Measurements from ENCODE around the gene KAZN.

KAZN gene

DNA sequence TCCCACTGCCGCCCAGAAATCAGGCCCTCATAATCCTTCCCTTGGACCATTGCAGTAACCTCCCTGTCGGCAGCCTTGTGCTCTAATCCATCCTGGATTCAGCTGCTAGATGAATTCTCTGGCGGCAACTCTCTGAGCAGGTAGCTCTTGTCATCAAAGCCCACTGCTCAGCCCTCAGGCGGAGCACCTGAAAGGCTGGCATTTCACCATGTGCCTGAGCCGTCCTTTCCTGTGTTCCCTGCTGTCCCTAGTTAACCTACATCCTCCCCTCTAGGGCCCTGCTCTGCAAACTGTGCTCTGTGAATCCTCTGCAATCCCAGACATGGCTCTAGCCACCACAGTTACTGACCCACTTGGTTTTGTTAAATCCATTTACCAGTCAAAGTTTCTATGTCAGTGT, 118.0 kb downstream of the KAZN start:
- DNase-seq (ENCODE audit: low read depth) = no peak

DNA sequence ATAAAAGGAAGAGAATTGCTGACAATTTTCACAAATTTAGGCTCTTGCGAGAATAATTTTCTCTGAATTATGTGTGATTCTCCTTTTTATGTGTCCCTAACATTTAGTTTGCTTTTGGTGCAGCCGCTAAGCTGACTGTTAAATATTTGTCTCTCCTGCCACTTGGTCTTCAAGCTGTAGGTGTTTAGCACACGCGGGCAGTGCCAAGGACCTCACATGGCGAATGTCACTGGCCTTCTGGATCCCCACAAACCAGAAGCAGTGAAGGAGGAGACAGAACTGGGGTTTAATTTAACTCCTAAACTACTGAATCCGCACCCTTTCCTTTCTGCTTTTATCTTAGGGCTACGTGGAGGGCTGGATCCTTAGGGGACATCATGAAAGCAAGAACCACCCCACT, 120.0 kb downstream of the KAZN start:
- DNase-seq (ENCODE audit: low read depth) = no peak
- H3K4me3 ChIP-seq (ENCODE audit: low read depth, low read length) = no peak overlapping the region
- TF ChIP-seq, protein P1, sequence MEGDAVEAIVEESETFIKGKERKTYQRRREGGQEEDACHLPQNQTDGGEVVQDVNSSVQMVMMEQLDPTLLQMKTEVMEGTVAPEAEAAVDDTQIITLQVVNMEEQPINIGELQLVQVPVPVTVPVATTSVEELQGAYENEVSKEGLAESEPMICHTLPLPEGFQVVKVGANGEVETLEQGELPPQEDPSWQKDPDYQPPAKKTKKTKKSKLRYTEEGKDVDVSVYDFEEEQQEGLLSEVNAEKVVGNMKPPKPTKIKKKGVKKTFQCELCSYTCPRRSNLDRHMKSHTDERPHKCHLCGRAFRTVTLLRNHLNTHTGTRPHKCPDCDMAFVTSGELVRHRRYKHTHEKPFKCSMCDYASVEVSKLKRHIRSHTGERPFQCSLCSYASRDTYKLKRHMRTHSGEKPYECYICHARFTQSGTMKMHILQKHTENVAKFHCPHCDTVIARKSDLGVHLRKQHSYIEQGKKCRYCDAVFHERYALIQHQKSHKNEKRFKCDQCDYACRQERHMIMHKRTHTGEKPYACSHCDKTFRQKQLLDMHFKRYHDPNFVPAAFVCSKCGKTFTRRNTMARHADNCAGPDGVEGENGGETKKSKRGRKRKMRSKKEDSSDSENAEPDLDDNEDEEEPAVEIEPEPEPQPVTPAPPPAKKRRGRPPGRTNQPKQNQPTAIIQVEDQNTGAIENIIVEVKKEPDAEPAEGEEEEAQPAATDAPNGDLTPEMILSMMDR (IDR thresholded peaks at IDR 0.05; ENCODE audit: low read depth, low read length, missing control alignments) = no peak
- in situ Hi-C loops (cut with HindIII; ENCODE audit: low sequenced_read_pairs) = no loop called here

More for the DNA sequence above, 118.0 kb downstream of the KAZN start:
- TF ChIP-seq, protein P1 (IDR thresholded peaks at IDR 0.05; ENCODE audit: low read depth, low read length, missing control alignments) = no peak
- in situ Hi-C loops (cut with HindIII; ENCODE audit: low sequenced_read_pairs) = no loop called here
- H3K4me3 ChIP-seq (ENCODE audit: low read depth, low read length) = no peak overlapping the region

DNA sequence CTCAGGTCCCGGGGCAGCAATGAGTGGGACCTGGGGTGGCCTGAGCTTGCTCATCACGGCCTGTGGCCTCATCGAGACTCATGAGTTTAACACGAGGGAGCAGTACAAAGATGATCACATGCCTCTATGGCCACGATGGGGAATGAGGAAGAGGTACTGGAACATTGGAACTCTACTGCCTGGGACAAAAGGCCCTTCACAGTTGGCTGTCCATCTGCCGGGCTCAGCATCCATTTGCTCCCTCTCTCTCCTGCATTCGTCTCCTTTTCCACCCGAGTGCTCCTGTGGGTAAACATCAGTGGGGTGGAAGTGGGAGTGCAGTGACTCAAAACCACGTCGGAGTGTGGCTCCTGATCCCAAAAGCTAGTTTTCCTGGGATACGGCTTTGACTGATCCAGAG, 124.9 kb downstream of the KAZN start:
- TF ChIP-seq, protein P1 (IDR thresholded peaks at IDR 0.05; ENCODE audit: low read depth, low read length, missing control alignments) = no peak
- DNase-seq (ENCODE audit: low read depth) = no peak
- no peak overlapping the region for H3K4me3 ChIP-seq (ENCODE audit: low read depth, low read length)
- in situ Hi-C loops (cut with HindIII; ENCODE audit: low sequenced_read_pairs) = no loop called here

DNA sequence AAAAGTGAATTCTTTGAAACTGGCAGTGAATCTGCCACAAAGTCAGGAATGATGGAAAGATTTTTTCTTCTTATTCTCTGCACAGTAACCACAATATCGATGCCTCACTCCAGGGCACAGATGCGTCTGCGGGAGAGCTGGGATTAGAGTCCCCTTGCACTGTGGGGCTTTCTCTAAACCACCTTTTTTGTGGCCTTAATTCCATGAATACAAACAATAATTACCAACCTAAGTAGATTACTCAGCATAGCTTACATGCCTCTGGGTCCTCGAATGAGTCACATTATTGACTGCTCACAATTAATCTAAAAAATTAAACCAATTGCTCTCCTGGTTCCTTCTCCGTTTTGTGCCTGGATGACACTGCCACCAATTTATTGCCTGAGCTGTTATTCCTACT, 125.8 kb downstream of the KAZN start:
- in situ Hi-C loops (cut with HindIII; ENCODE audit: low sequenced_read_pairs) = no loop called here
- DNase-seq (ENCODE audit: low read depth) = no peak
- no peak overlapping the region for H3K4me3 ChIP-seq (ENCODE audit: low read depth, low read length)
- TF ChIP-seq, protein P1 (IDR thresholded peaks at IDR 0.05; ENCODE audit: low read depth, low read length, missing control alignments) = no peak

DNA sequence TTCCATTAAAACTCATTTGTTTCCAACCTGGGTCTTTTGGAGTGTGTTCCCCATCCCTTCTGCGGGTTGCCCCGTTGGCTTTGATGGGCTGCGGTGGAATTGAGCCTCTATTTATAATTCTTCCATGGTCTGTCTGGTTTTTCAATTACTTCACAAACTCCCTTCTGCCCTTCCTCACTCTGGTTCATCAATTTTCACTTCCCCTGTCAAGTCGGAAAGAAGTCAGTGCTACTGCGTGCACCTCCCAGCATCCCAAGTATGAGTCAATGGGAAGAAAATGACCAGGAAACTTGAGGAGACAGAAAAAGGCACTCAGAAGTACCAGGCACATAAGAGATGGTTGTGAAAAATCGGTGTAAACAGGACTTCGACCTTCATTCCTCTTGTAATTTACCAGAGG, 126.2 kb downstream of the KAZN start:
- in situ Hi-C loops (cut with HindIII; ENCODE audit: low sequenced_read_pairs) = no loop called here

DNA sequence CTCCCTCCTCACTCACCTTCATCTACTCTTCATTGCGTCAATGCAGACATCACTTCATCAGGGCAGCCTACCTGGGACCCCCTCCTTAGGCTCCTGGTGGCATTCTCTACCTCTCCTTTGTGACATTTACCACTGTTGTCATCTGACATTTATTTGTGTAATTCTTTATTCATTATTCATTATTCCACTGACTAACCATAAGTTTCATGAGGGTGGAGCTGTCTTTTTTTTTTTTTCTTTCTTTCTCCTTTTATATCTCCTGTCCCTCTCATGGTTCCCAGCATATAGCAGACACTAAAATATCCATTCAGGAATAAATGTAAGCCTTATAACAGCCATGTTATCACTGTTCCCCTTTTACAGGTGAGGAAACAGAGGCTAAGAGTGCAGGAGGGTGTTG, 126.8 kb downstream of the KAZN start:
- no peak for DNase-seq (ENCODE audit: low read depth)
- in situ Hi-C loops (cut with HindIII; ENCODE audit: low sequenced_read_pairs) = no loop called here
- TF ChIP-seq, protein P1 (IDR thresholded peaks at IDR 0.05; ENCODE audit: low read depth, low read length, missing control alignments) = no peak
- no peak overlapping the region for H3K4me3 ChIP-seq (ENCODE audit: low read depth, low read length)

More for the DNA sequence above, 126.2 kb downstream of the KAZN start:
- no peak overlapping the region for H3K4me3 ChIP-seq (ENCODE audit: low read depth, low read length)
- TF ChIP-seq, protein P1 (IDR thresholded peaks at IDR 0.05; ENCODE audit: low read depth, low read length, missing control alignments) = no peak
- no peak for DNase-seq (ENCODE audit: low read depth)

DNA sequence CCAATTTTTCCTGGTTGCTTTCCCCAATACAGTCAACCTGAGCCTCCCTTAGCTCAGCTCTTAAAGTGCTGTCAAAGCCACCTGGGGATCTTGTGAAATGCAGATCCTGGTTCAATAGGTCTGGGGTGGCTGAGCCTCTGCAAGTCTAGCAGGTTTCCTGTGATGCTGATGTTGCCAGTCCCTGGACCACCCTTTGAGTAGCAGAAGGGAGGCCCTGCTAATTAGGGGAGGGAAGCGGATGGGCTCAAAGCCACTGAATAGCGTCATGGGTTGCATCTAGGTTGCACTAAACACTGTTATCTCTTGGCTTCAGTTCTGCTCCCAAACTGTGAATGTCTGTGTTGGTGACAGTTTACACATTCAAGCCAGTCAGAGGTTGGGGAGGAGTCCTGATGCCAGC, 127.2 kb downstream of the KAZN start:
- DNase-seq (ENCODE audit: low read depth) = no peak
- in situ Hi-C loops (cut with HindIII; ENCODE audit: low sequenced_read_pairs) = no loop called here
- TF ChIP-seq, protein P1 (IDR thresholded peaks at IDR 0.05; ENCODE audit: low read depth, low read length, missing control alignments) = no peak
- no peak overlapping the region for H3K4me3 ChIP-seq (ENCODE audit: low read depth, low read length)

Measured in astrocyte of the cerebellum (primary cell).